Panc1 (cell line): ENCODE measurements around the gene ACSL5.

Experiments
- CTCF ChIP-seq: fragments of 450-650 bp; IDR thresholded peaks from 2 replicates; pipeline ENCODE4 v1.5.1; 2017; ENCODE audit warnings: mild to moderate bottlenecking
- POLR2AphosphoS5 ChIP-seq: IDR thresholded peaks from 2 replicates; pipeline ENCODE4 v1.6.1; 2012; ENCODE audit warnings: mild to moderate bottlenecking, low read depth, low read length, moderate library complexity
- REST ChIP-seq, 2 experiments: IDR thresholded peaks; 2 replicates each; pipeline ENCODE4 v1.6.1; 2011 to 2012; ENCODE audit warnings: low read depth in 2 of 2, control low read depth in 1 of 2, low read length in 1 of 2, mild to moderate bottlenecking in 1 of 2, moderate library complexity in 1 of 2; ENCODE audit not compliant: insufficient read depth in 1 of 2
- SIN3A ChIP-seq: IDR thresholded peaks from 2 replicates; pipeline ENCODE4 v1.6.1; 2012; ENCODE audit warnings: low read depth, mild to moderate bottlenecking, low read length, moderate library complexity, borderline replicate concordance; ENCODE audit not compliant: insufficient read depth
- TCF7L2 ChIP-seq: IDR thresholded peaks from 2 replicates; pipeline ENCODE4 v1.6.1; 2011; ENCODE audit warnings: mild to moderate bottlenecking, low read depth, low read length, inconsistent platforms

- TF ChIP-seq CTCF (no peak), POLR2AphosphoS5 (no peak), REST (IDR thresholded peaks at IDR 0.05; ENCODE audit: insufficient read depth in 1 of 2, low read depth in 2 of 2, low read length in 1 of 2) (no peak), SIN3A (no peak), TCF7L2 (no peak)
These were observed 11.3 kb downstream of the ACSL5 start for GRCh38 chr10:112385201-112385600.
